OCI-LY1 (cell line): ENCODE data around the gene CALR3.
"Not testable (repeated sequence)": the region's sequence is repeated elsewhere in the genome, so short reads cannot be mapped to it uniquely, and the experiment has no call there.

Experiments
- H2AFZ ChIP-seq: fragments of 200-600 bp; sonication (generic), shearing (Covaris generic); 2 replicates; pipeline ENCODE4 v1.6.0; 2014; ENCODE audit warnings: antibody characterized with exemption, mild to moderate bottlenecking, low read length
- H3F3A ChIP-seq: fragments of 200-600 bp; sonication (generic), shearing (Covaris generic); 2 replicates; pipeline ENCODE4 v1.6.0; 2014; ENCODE audit warnings: mild to moderate bottlenecking, antibody characterized with exemption, low read length, moderate library complexity; ENCODE audit not compliant: insufficient read depth
- H3K27ac ChIP-seq: fragments of 200-600 bp; sonication (generic); 2 replicates; pipeline ENCODE4 v1.5.1; 2014; ENCODE audit warnings: low read length, mixed run types, mild to moderate bottlenecking, low read depth; ENCODE audit not compliant: poor library complexity, severe bottlenecking
- H3K27me3 ChIP-seq: fragments of 200-600 bp; sonication (generic); 2 replicates; pipeline ENCODE4 v1.6.0; 2014; ENCODE audit warnings: antibody characterized with exemption, mild to moderate bottlenecking, low read length, moderate library complexity; ENCODE audit not compliant: insufficient read depth
- H3K36me3 ChIP-seq: fragments of 200-600 bp; sonication (generic); 2 replicates; pipeline ENCODE4 v1.6.1; 2014; ENCODE audit warnings: mild to moderate bottlenecking, antibody characterized with exemption, low read length, moderate library complexity, mixed read lengths; ENCODE audit not compliant: insufficient read depth
- H3K4me1 ChIP-seq: fragments of 200-600 bp; sonication (generic); 2 replicates; pipeline ENCODE4 v1.5.1; 2014; ENCODE audit warnings: mild to moderate bottlenecking, low read length, moderate library complexity; ENCODE audit not compliant: insufficient read depth, severe bottlenecking
- H3K4me2 ChIP-seq: fragments of 200-600 bp; sonication (generic), shearing (Covaris generic); 2 replicates; pipeline ENCODE4 v1.6.1; 2014; ENCODE audit warnings: low read length
- H3K4me3 ChIP-seq: fragments of 200-600 bp; sonication (generic); 2 replicates; pipeline ENCODE4 v1.5.1; 2014; ENCODE audit warnings: low read length, low read depth, mild to moderate bottlenecking, mixed read lengths; ENCODE audit not compliant: poor library complexity, severe bottlenecking
- H3K79me2 ChIP-seq: fragments of 200-600 bp; shearing (Covaris generic); 2 replicates; pipeline ENCODE4 v1.6.1; 2016; ENCODE audit warnings: mixed run types, low read length, mixed read lengths; ENCODE audit not compliant: insufficient read depth
- H3K9ac ChIP-seq: fragments of 200-600 bp; sonication (generic), shearing (Covaris generic); 2 replicates; pipeline ENCODE4 v1.6.1; 2014; ENCODE audit warnings: mild to moderate bottlenecking, low read length, mixed read lengths
- H3K9me2 ChIP-seq: fragments of 200-600 bp; sonication (generic), shearing (Covaris generic); 2 replicates; pipeline ENCODE4 v1.6.1; 2014; ENCODE audit warnings: low read depth, mild to moderate bottlenecking, low read length, mixed read lengths
- H3K9me3 ChIP-seq: fragments of 200-600 bp; shearing (Covaris generic); 2 replicates; pipeline ENCODE4 v1.6.1; 2014; ENCODE audit warnings: low read length, mixed read lengths
- H4K20me1 ChIP-seq: fragments of 200-600 bp; sonication (generic), shearing (Covaris generic); 2 replicates; pipeline ENCODE4 v1.6.0; 2016; ENCODE audit warnings: mild to moderate bottlenecking, low read length; ENCODE audit not compliant: insufficient read depth
- EZH2 ChIP-seq: fragments of 200-600 bp; sonication (generic), shearing (Covaris generic); IDR thresholded peaks from 2 replicates; pipeline ENCODE4 v1.8.0; 2017; ENCODE audit warnings: borderline replicate concordance, mixed run types, mild to moderate bottlenecking, antibody characterized with exemption, low read length, moderate library complexity, mixed read lengths
- TF ChIP-seq, protein P1 (sequence below): fragments of 200-600 bp; sonication (generic), shearing (Covaris generic); IDR thresholded peaks from 2 replicates; pipeline ENCODE4 v1.5.1; 2017; ENCODE audit warnings: mild to moderate bottlenecking, antibody characterized with exemption, low read length, moderate library complexity, mixed read lengths

The CALR3 gene

GRCh38 chr19:16497837-16498236 lies 1.9 kb upstream of the CALR3 start:
- H3K27ac ChIP-seq = peak overlapping the region; percentile 48
- peak overlapping the region; percentile 14; the same call in 1 of the 2 replicates for H3K4me2 ChIP-seq
- no peak for TF ChIP-seq EZH2
- TF ChIP-seq, protein P1, sequence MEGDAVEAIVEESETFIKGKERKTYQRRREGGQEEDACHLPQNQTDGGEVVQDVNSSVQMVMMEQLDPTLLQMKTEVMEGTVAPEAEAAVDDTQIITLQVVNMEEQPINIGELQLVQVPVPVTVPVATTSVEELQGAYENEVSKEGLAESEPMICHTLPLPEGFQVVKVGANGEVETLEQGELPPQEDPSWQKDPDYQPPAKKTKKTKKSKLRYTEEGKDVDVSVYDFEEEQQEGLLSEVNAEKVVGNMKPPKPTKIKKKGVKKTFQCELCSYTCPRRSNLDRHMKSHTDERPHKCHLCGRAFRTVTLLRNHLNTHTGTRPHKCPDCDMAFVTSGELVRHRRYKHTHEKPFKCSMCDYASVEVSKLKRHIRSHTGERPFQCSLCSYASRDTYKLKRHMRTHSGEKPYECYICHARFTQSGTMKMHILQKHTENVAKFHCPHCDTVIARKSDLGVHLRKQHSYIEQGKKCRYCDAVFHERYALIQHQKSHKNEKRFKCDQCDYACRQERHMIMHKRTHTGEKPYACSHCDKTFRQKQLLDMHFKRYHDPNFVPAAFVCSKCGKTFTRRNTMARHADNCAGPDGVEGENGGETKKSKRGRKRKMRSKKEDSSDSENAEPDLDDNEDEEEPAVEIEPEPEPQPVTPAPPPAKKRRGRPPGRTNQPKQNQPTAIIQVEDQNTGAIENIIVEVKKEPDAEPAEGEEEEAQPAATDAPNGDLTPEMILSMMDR = no peak
- no peak overlapping the region for H2AFZ ChIP-seq
- H4K20me1 ChIP-seq = no peaks in the 10 kb centered on the region
- H3K36me3 ChIP-seq = peaks cover 15% of the 10 kb centered on the region
- H3K9ac ChIP-seq = no peak overlapping the region
- no peaks in the 10 kb centered on the region for H3K9me2 ChIP-seq
- H3K4me3 ChIP-seq = no peak overlapping the region
- H3K79me2 ChIP-seq = no peaks in the 10 kb centered on the region
- no peaks in the 10 kb centered on the region for H3K9me3 ChIP-seq
- H3F3A ChIP-seq = peaks cover 4% of the 10 kb centered on the region; the same call in 1 of the 2 replicates
- no peaks in the 10 kb centered on the region for H3K27me3 ChIP-seq
- H3K4me1 ChIP-seq = peaks cover 26% of the 10 kb centered on the region

DNA sequence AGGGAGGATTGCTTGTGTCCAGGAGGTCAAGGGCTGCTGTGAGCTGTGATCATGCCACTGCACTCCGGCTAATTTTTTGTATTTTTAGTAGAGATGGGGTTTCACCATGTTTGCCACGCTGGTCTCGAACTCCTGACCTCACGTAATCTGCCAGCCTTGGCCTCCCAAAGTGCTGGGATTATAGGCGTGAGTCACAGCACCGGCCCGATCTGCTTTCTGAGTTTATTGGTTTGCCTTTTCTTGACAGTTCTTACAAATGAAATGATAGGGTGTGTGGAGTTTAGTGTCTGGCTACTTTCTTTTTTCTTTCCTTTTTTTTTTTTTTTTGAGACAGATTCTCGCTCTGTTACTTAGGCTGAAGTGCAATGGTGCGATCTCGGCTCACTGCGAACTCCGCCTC lies 1.1 kb upstream of the CALR3 start:
- peak overlapping the region; percentile 76 for H3K4me2 ChIP-seq
- peaks cover 4% of the 10 kb centered on the region; the same call in 1 of the 2 replicates for H3F3A ChIP-seq
- H4K20me1 ChIP-seq = no peaks in the 10 kb centered on the region
- no peaks in the 10 kb centered on the region for H3K9me3 ChIP-seq
- no peak overlapping the region for H2AFZ ChIP-seq
- no peaks in the 10 kb centered on the region for H3K9me2 ChIP-seq
- H3K36me3 ChIP-seq = peaks cover 8% of the 10 kb centered on the region; the same call in 1 of the 2 replicates
- peak overlapping the region; percentile 69 for H3K4me3 ChIP-seq
- peak overlapping the region; percentile 48 for H3K27ac ChIP-seq
- no peak for TF ChIP-seq EZH2
- TF ChIP-seq, protein P1 = no peak
- H3K79me2 ChIP-seq = no peaks in the 10 kb centered on the region
- H3K27me3 ChIP-seq = no peaks in the 10 kb centered on the region
- H3K9ac ChIP-seq = peak overlapping the region; percentile 66
- peaks cover 29% of the 10 kb centered on the region for H3K4me1 ChIP-seq

- peak overlapping the region; percentile 66 for H3K9ac ChIP-seq
- peaks cover 29% of the 10 kb centered on the region for H3K4me1 ChIP-seq
- H3K36me3 ChIP-seq = peaks cover 8% of the 10 kb centered on the region; the same call in 1 of the 2 replicates
- no peaks in the 10 kb centered on the region for H4K20me1 ChIP-seq
- no peak overlapping the region for H2AFZ ChIP-seq
- H3K9me3 ChIP-seq = no peaks in the 10 kb centered on the region
- no peak overlapping the region for H3K27ac ChIP-seq
- peak overlapping the region; percentile 69 for H3K4me3 ChIP-seq
- TF ChIP-seq, protein P1 = no peak
- TF ChIP-seq EZH2 = no peak
- H3K4me2 ChIP-seq = peak overlapping the region; percentile 76
- no peaks in the 10 kb centered on the region for H3K79me2 ChIP-seq
- H3F3A ChIP-seq = peaks cover 4% of the 10 kb centered on the region; the same call in 1 of the 2 replicates
- H3K27me3 ChIP-seq = no peaks in the 10 kb centered on the region
- no peaks in the 10 kb centered on the region for H3K9me2 ChIP-seq
These were observed 631 bp upstream of the CALR3 start for GRCh38 chr19:16496613-16496983.

DNA sequence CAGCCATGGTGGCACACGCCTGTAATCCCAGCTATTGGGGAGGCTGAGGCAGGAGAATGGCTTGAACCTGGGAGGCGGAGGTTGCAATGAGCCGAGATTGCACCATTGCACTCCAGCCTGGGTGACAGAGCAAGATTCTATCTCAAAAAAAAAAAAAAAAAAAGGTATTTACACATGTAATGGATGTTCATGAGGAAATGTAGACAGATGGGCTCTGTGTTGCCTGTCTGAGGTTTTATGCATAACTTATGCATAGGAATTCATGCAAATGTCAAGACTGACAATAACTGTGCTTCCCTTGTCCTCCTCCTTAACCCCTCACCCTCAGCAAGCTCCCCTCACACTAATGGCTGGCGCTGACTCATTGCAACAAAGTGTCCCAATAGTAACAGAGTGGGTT lies 9.5 kb downstream of the CALR3 start:
- not testable (repeated sequence) for H3K27me3 ChIP-seq, H3K4me1 ChIP-seq, H3K79me2 ChIP-seq, H3K9me3 ChIP-seq, H3K27ac ChIP-seq, H3K9me2 ChIP-seq, H3K4me3 ChIP-seq, H4K20me1 ChIP-seq, H2AFZ ChIP-seq, H3K36me3 ChIP-seq, H3K9ac ChIP-seq, H3K4me2 ChIP-seq, H3F3A ChIP-seq
